H9 (cell line): ENCODE measurements around the gene DUSP2. TPM values are rescaled to one million over a fixed set of nuclear protein-coding genes. Genes with fewer than 3 reads are reported as not detected.

Experiments
- DNase-seq: peaks from one replicate; pipeline ENCODE4 v3.0.0-alpha.2; 2017
- H2AFZ ChIP-seq: one replicate; pipeline ENCODE4 v1.6.1; 2013; ENCODE audit warnings: mild to moderate bottlenecking, low read length, control low read depth, moderate library complexity
- H2AK5ac ChIP-seq: 2 replicates; pipeline ENCODE4 v1.6.1; 2013; ENCODE audit warnings: low read length, control low read depth, mixed read lengths; ENCODE audit not compliant: insufficient read length
- H2BK120ac ChIP-seq: one replicate; pipeline ENCODE4 v1.6.1; 2013; ENCODE audit warnings: low read depth, mild to moderate bottlenecking, low read length, control low read depth, inconsistent platforms; ENCODE audit not compliant: poor library complexity, severe bottlenecking
- H2BK12ac ChIP-seq: 2 replicates; pipeline ENCODE4 v1.6.1; 2013; ENCODE audit warnings: low read length, control low read depth, mixed read lengths, low read depth; ENCODE audit not compliant: insufficient read length
- H2BK15ac ChIP-seq: 2 replicates; pipeline ENCODE4 v1.6.1; 2013; ENCODE audit warnings: low read depth, low read length, control low read depth
- H2BK20ac ChIP-seq: one replicate; pipeline ENCODE4 v1.6.1; 2013; ENCODE audit warnings: low read depth, mild to moderate bottlenecking, low read length, control low read depth, inconsistent platforms; ENCODE audit not compliant: poor library complexity, severe bottlenecking
- H2BK5ac ChIP-seq: 2 replicates; pipeline ENCODE4 v1.6.1; 2013; ENCODE audit warnings: low read length, control low read depth, mixed read lengths; ENCODE audit not compliant: insufficient read length
- H3K14ac ChIP-seq: 2 replicates; pipeline ENCODE4 v1.6.1; 2013; ENCODE audit warnings: low read length, control low read depth; ENCODE audit not compliant: insufficient read depth
- H3K18ac ChIP-seq: 2 replicates; pipeline ENCODE4 v1.6.1; 2013; ENCODE audit warnings: low read depth, mild to moderate bottlenecking, mixed read lengths, low read length, control low read depth; ENCODE audit not compliant: insufficient read length
- H3K23ac ChIP-seq: 2 replicates; pipeline ENCODE4 v1.6.1; 2013; ENCODE audit warnings: low read length, control low read depth, mixed read lengths, low read depth; ENCODE audit not compliant: insufficient read length
- H3K23me2 ChIP-seq: 2 replicates; pipeline ENCODE4 v1.6.1; 2013; ENCODE audit warnings: low read depth, mild to moderate bottlenecking, mixed read lengths, low read length, control low read depth; ENCODE audit not compliant: insufficient read length, poor library complexity, severe bottlenecking
- H3K27ac ChIP-seq: 2 replicates; pipeline ENCODE4 v1.5.1; 2013; ENCODE audit warnings: low read length, control low read depth, mixed read lengths, low read depth; ENCODE audit not compliant: insufficient read length
- H3K27me3 ChIP-seq: 2 replicates; pipeline ENCODE4 v1.6.1; 2013; ENCODE audit warnings: low read length, control low read depth, inconsistent platforms; ENCODE audit not compliant: insufficient read depth
- H3K4ac ChIP-seq: 2 replicates; pipeline ENCODE4 v1.6.1; 2013; ENCODE audit warnings: low read depth, mild to moderate bottlenecking, control low read depth, inconsistent platforms, low read length, moderate library complexity
- H3K4me1 ChIP-seq: 2 replicates; pipeline ENCODE4 v1.6.1; 2013; ENCODE audit warnings: low read length, control low read depth, inconsistent platforms; ENCODE audit not compliant: insufficient read depth
- H3K4me2 ChIP-seq: 2 replicates; pipeline ENCODE4 v1.6.1; 2013; ENCODE audit warnings: low read length, control low read depth, mixed read lengths; ENCODE audit not compliant: insufficient read length, insufficient read depth
- H3K56ac ChIP-seq: 2 replicates; pipeline ENCODE4 v1.6.1; 2013; ENCODE audit warnings: low read depth, mild to moderate bottlenecking, mixed read lengths, low read length, control low read depth; ENCODE audit not compliant: insufficient read length
- H3K79me1 ChIP-seq: 2 replicates; pipeline ENCODE4 v1.6.1; 2013; ENCODE audit warnings: low read depth, mild to moderate bottlenecking, moderate library complexity, low read length, control low read depth, inconsistent platforms; ENCODE audit not compliant: insufficient read depth, poor library complexity, severe bottlenecking
- H3K79me2 ChIP-seq: 2 replicates; pipeline ENCODE4 v1.6.1; 2013; ENCODE audit warnings: low read length, control low read depth, inconsistent platforms; ENCODE audit not compliant: insufficient read depth
- H3K9ac ChIP-seq: 2 replicates; pipeline ENCODE4 v1.6.1; 2013; ENCODE audit warnings: low read length, control low read depth, mixed read lengths; ENCODE audit not compliant: insufficient read length; ENCODE audit errors: extremely low read depth
- H3K9me3 ChIP-seq: one replicate; pipeline ENCODE4 v1.6.1; 2013; ENCODE audit warnings: low read depth, low read length, inconsistent platforms; ENCODE audit not compliant: control insufficient read depth
- H3T11ph ChIP-seq: one replicate; pipeline ENCODE4 v1.6.1; 2013; ENCODE audit warnings: mild to moderate bottlenecking, low read length, control low read depth, inconsistent platforms
- H4K20me1 ChIP-seq: one replicate; pipeline ENCODE4 v1.6.1; 2013; ENCODE audit not compliant: control insufficient read depth, insufficient read length, insufficient read depth
- H4K5ac ChIP-seq: 2 replicates; pipeline ENCODE4 v1.6.1; 2013; ENCODE audit warnings: low read depth, mild to moderate bottlenecking, mixed read lengths, low read length, control low read depth; ENCODE audit not compliant: insufficient read length
- H4K8ac ChIP-seq: replicated peaks from 2 replicates; pipeline ENCODE4 v1.6.1; 2013; ENCODE audit warnings: low read length, control low read depth, mixed read lengths, low read depth; ENCODE audit not compliant: insufficient read length
- H4K91ac ChIP-seq: 2 replicates; pipeline ENCODE4 v1.6.1; 2013; ENCODE audit warnings: low read depth, mild to moderate bottlenecking, moderate library complexity, mixed read lengths, low read length, control low read depth; ENCODE audit not compliant: insufficient read length
- H3K27ac Mint-ChIP-seq, 3 experiments: 2 replicates in 2 of 3; 3 replicates in 1 of 3; pipeline ENCODE4 v1.8.0; 2020 to 2021; ENCODE audit warnings: mixed read lengths in 3 of 3, mild to moderate bottlenecking in 1 of 3, moderate library complexity in 1 of 3
- H3K27me3 Mint-ChIP-seq: 2 replicates; pipeline ENCODE4 v1.8.0; 2021; ENCODE audit warnings: low read depth, mild to moderate bottlenecking, moderate library complexity, mixed read lengths
- H3K36me3 Mint-ChIP-seq, 3 experiments: 2 replicates in 2 of 3; 3 replicates in 1 of 3; pipeline ENCODE4 v1.8.0; 2020 to 2021; ENCODE audit warnings: low read depth in 3 of 3, mixed read lengths in 3 of 3; ENCODE audit not compliant: insufficient read depth in 1 of 3
- H3K4me1 Mint-ChIP-seq, 2 experiments: 2 replicates each; pipeline ENCODE4 v1.8.0; 2020; ENCODE audit warnings: mixed read lengths in 2 of 2
- H3K4me3 Mint-ChIP-seq, 2 experiments: 2 replicates in 1 of 2; 3 replicates in 1 of 2; pipeline ENCODE4 v1.8.0; 2020 to 2021; ENCODE audit warnings: mild to moderate bottlenecking in 2 of 2, mixed read lengths in 2 of 2, moderate library complexity in 1 of 2
- H3K9me3 Mint-ChIP-seq, 2 experiments: 2 replicates in 1 of 2; 3 replicates in 1 of 2; pipeline ENCODE4 v1.8.0; 2020; ENCODE audit warnings: mild to moderate bottlenecking in 2 of 2, mixed read lengths in 2 of 2, moderate library complexity in 1 of 2
- CTCF ChIP-seq: fragments of 200-600 bp; sonication (generic); conservative IDR thresholded peaks from 3 replicates; pipeline ENCODE4 v1.8.0; 2021; ENCODE audit warnings: antibody characterized with exemption, mild to moderate bottlenecking
- WGBS: extraction: QIAGEN DNeasy Blood & Tissue Kit; methylation state at CpG from one replicate; pipeline ENCODE4 v1.1.7; 2013; ENCODE audit warnings: missing lambda C conversion rate, low lambda C conversion rate, mixed read lengths; ENCODE audit not compliant: insufficient read length; ENCODE audit errors: extremely low coverage; 5-methylcytosine and 5-hydroxymethylcytosine counted together
- total RNA-seq: library from RNA; stranded (reverse); gene quantifications from 2 replicates; pipeline ENCODE4 v1.2.1, GENCODE V29; 2021

The DUSP2 gene
- total RNA-seq, 1 experiment from 2014 or later, result 14.9 TPM

GRCh38 chr2:96105994-96106715 is 39.1 kb downstream of the DUSP2 start:
- no peak for DNase-seq
- Mint-ChIP-seq H3K27ac (no peak overlapping the region), H3K4me3 (no peak overlapping the region), H3K36me3 (peaks cover 5 to 8% (median 7%) of the 10 kb centered on the region in 3 experiments; a peak in 5 of 7 replicates), H3K9me3 (peaks cover 9 to 11% of the 10 kb centered on the region in 2 experiments), H3K27me3 (peaks cover 6% of the 10 kb centered on the region), H3K4me1 (peaks cover 23 to 34% of the 10 kb centered on the region in 2 experiments)
- Histone ChIP-seq H3K56ac (no peak overlapping the region), H2BK5ac (no peak overlapping the region), H3K18ac (no peak overlapping the region), H2BK15ac (no peak overlapping the region), H3T11ph (no peak overlapping the region), H3K27ac (no peak overlapping the region), H3K4me2 (no peak overlapping the region), H3K4ac (no peak overlapping the region), H3K14ac (no peak overlapping the region), H3K79me2 (no peaks in the 10 kb centered on the region), H3K4me1 (peaks cover 6% of the 10 kb centered on the region; the same call in 1 of the 2 replicates), H4K8ac (no peak overlapping the region), H2AFZ (no peak overlapping the region), H3K9me3 (no peaks in the 10 kb centered on the region), H2BK20ac (no peak overlapping the region), H3K27me3 (no peaks in the 10 kb centered on the region), H3K9ac (no peak overlapping the region), H4K91ac (no peak overlapping the region), H3K23me2 (no peaks in the 10 kb centered on the region), H4K5ac (no peak overlapping the region), H4K20me1 (no peaks in the 10 kb centered on the region), H2AK5ac (no peak overlapping the region), H3K23ac (no peak overlapping the region), H2BK12ac (no peak overlapping the region), H2BK120ac (no peak overlapping the region), H3K79me1 (no peaks in the 10 kb centered on the region)
- no CpG with 5 or more reads among the region's 8 CpGs for WGBS
- TF ChIP-seq CTCF, result no peak
